CD4-positive, alpha-beta T cell (primary cell): ENCODE measurements around the gene SLC9A2. TPM values are rescaled to one million over a fixed set of nuclear protein-coding genes. Genes with fewer than 3 reads are reported as not detected.

Experiments
- ATAC-seq: fragments of 200-7000 bp; cut with Tn5 transposase; one replicate; pipeline ENCODE4 v1.10.0; 2022; ENCODE audit warnings: mild to moderate bottlenecking; ENCODE audit not compliant: poor library complexity
- CTCF ChIA-PET: fragments of 350-600 bp; sonication (Branson Sonifier 250); formaldehyde crosslinking; loops from one replicate; lab custom pipeline; 2021; ENCODE audit warnings: antibody characterized with exemption, inconsistent platforms; lab: Charles Lee
- POLR2A ChIA-PET: fragments of 350-600 bp; sonication (Branson Sonifier 250); formaldehyde crosslinking; loops from one replicate; lab custom pipeline; 2021; ENCODE audit warnings: antibody characterized with exemption, inconsistent platforms; lab: Charles Lee
- DNase-seq, 14 experiments: peaks; one replicate each; pipeline ENCODE4 v3.0.0-alpha.2; 2013 to 2020; ENCODE audit warnings: mixed read lengths in 2 of 14
- H3K27ac ChIP-seq, 2 donors: one replicate each; pipeline versions ENCODE4 v1.5.1 to v1.7.0; 2013; ENCODE audit warnings: low read length in 2 of 2, low read depth in 1 of 2, mild to moderate bottlenecking in 1 of 2
- H3K27me3 ChIP-seq, 2 experiments: 1 replicate in 1 of 2; 2 replicates in 1 of 2; pipeline versions ENCODE4 v1.6.1 to v1.7.0; 2013; ENCODE audit warnings: low read length in 2 of 2, control low read depth in 1 of 2, mild to moderate bottlenecking in 1 of 2, moderate library complexity in 1 of 2; ENCODE audit not compliant: insufficient read depth in 2 of 2, control insufficient read depth in 1 of 2
- H3K36me3 ChIP-seq: one replicate; pipeline ENCODE4 v1.6.1; 2013; ENCODE audit warnings: low read length, control low read depth; ENCODE audit not compliant: insufficient read depth
- H3K4me1 ChIP-seq: one replicate; pipeline ENCODE4 v1.6.1; 2013; ENCODE audit warnings: low read length, control low read depth; ENCODE audit not compliant: insufficient read depth
- H3K4me3 ChIP-seq: one replicate; pipeline ENCODE4 v1.5.1; 2013; ENCODE audit warnings: mild to moderate bottlenecking, low read length, moderate library complexity
- H3K9me3 ChIP-seq, 2 experiments: 1 replicate in 1 of 2; 2 replicates in 1 of 2; pipeline versions ENCODE4 v1.6.1 to v1.7.0; 2013; ENCODE audit warnings: low read length in 2 of 2, mild to moderate bottlenecking in 2 of 2, control low read depth in 1 of 2, moderate library complexity in 1 of 2; ENCODE audit not compliant: control insufficient read depth in 1 of 2, insufficient read depth in 1 of 2
- H3K27ac Mint-ChIP-seq: one replicate; pipeline ENCODE4 v1.8.0; 2020; ENCODE audit warnings: mixed read lengths
- H3K27me3 Mint-ChIP-seq: one replicate; pipeline ENCODE4 v1.8.0; 2021; ENCODE audit warnings: mixed read lengths
- H3K36me3 Mint-ChIP-seq: one replicate; pipeline ENCODE4 v1.8.0; 2021; ENCODE audit warnings: low read depth, mixed read lengths
- H3K4me1 Mint-ChIP-seq: one replicate; pipeline ENCODE4 v1.8.0; 2021; ENCODE audit warnings: low read depth, mixed read lengths
- H3K4me3 Mint-ChIP-seq: one replicate; pipeline ENCODE4 v1.8.0; 2020; ENCODE audit warnings: mild to moderate bottlenecking, mixed read lengths
- H3K9me3 Mint-ChIP-seq: one replicate; pipeline ENCODE4 v1.8.0; 2020; ENCODE audit warnings: mixed read lengths
- intact Hi-C, 2 experiments: fragments of 100-400 bp; cut with DNase I in 1 of 2; cut with micrococcal nuclease in 1 of 2; formaldehyde crosslinking; loops; one replicate each; pipeline versions ENCODE4 v1.15.1 to v1.9.0; 2023 to 2025; cut with DNase I, micrococcal nuclease
- total RNA-seq, 174 experiments: library from RNA in 2 of 174; stranded (reverse) in 2 of 174; gene quantifications; one replicate each; pipeline ENCODE4 v1.2.3 and lab custom pipeline; 2021 to 2026
- TF ChIP-seq, protein P1 (sequence below): fragments of 200-600 bp; IDR thresholded peaks from one replicate; pipeline ENCODE4 v1.8.0; 2022; ENCODE audit warnings: antibody characterized with exemption, mild to moderate bottlenecking

SLC9A2 gene
- total RNA-seq, 2 experiments from 2014 or later: not detected

DNA sequence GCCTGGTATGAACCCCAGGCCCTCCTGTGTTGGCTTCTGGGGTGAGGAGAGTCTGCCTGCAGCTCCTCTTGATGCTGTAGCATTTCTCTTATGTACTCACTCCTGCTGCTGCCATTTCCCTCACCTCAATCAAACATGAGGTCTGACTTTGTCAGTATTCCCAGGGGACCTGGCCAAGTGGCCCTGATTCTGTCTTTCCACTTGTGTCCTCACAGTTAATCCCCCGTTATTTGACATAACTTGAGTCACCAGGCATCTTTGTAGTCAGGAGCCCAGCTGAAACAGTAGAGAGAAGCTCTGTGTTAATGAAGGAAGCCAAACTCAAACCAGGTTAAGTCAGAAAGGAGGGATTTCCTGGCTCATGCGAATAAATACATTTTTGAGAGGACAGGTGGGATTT, 55.0 kb downstream of the SLC9A2 start:
- POLR2A ChIA-PET: no interaction called here
- H3K9me3 ChIP-seq: no peaks in the 10 kb centered on the region
- H3K27ac ChIP-seq: no peak overlapping the region
- no peaks in the 10 kb centered on the region for H3K4me1 Mint-ChIP-seq
- no peaks in the 10 kb centered on the region for H3K27me3 Mint-ChIP-seq
- H3K4me3 ChIP-seq: no peak overlapping the region
- no peak overlapping the region for H3K27ac Mint-ChIP-seq
- H3K27me3 ChIP-seq: no peaks in the 10 kb centered on the region
- CTCF ChIA-PET: no interaction called here
- no peaks in the 10 kb centered on the region for H3K36me3 ChIP-seq
- DNase-seq: no peak
- no peak overlapping the region for H3K4me3 Mint-ChIP-seq
- H3K36me3 Mint-ChIP-seq: no peaks in the 10 kb centered on the region
- H3K4me1 ChIP-seq: no peaks in the 10 kb centered on the region
- H3K9me3 Mint-ChIP-seq: no peaks in the 10 kb centered on the region
- intact Hi-C loops: no loop called here
- TF ChIP-seq, protein P1, sequence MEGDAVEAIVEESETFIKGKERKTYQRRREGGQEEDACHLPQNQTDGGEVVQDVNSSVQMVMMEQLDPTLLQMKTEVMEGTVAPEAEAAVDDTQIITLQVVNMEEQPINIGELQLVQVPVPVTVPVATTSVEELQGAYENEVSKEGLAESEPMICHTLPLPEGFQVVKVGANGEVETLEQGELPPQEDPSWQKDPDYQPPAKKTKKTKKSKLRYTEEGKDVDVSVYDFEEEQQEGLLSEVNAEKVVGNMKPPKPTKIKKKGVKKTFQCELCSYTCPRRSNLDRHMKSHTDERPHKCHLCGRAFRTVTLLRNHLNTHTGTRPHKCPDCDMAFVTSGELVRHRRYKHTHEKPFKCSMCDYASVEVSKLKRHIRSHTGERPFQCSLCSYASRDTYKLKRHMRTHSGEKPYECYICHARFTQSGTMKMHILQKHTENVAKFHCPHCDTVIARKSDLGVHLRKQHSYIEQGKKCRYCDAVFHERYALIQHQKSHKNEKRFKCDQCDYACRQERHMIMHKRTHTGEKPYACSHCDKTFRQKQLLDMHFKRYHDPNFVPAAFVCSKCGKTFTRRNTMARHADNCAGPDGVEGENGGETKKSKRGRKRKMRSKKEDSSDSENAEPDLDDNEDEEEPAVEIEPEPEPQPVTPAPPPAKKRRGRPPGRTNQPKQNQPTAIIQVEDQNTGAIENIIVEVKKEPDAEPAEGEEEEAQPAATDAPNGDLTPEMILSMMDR: no peak
- no peak for ATAC-seq

DNA sequence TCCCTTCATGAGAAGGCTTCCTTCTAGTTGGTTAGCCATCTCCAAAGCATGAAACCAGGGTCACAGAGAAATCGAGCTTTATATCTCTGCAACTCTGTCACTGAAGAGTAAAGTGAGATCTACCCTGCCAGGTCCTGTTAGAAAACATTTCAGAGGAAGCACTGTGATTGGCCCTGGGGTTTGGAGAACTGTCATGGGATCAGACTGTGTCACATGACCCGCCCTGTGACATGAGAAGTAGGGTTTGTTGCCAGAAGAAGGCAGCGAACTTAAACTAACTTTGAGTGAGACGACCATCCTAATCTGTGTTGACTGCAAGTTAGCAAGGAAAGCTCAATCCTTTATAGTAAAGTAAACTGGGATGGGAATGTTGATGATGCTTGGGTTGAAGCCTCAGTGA, 55.5 kb downstream of the SLC9A2 start:
- H3K4me1 Mint-ChIP-seq: no peaks in the 10 kb centered on the region
- intact Hi-C loops: no loop called here
- no peaks in the 10 kb centered on the region for H3K4me1 ChIP-seq
- H3K4me3 Mint-ChIP-seq: no peak overlapping the region
- TF ChIP-seq, protein P1: no peak
- no peaks in the 10 kb centered on the region for H3K27me3 ChIP-seq
- no peaks in the 10 kb centered on the region for H3K9me3 Mint-ChIP-seq
- POLR2A ChIA-PET: no interaction called here
- no peaks in the 10 kb centered on the region for H3K36me3 ChIP-seq
- no peaks in the 10 kb centered on the region for H3K27me3 Mint-ChIP-seq
- H3K4me3 ChIP-seq: no peak overlapping the region
- no peaks in the 10 kb centered on the region for H3K36me3 Mint-ChIP-seq
- no peak overlapping the region for H3K27ac Mint-ChIP-seq
- ATAC-seq: no peak
- DNase-seq: no peak
- CTCF ChIA-PET: no interaction called here
- H3K9me3 ChIP-seq: no peaks in the 10 kb centered on the region
- no peak overlapping the region for H3K27ac ChIP-seq

GRCh38 chr2:102677244-102678215, 58.2 kb downstream of the SLC9A2 start:
- Histone ChIP-seq H3K27me3 (no peaks in the 10 kb centered on the region), H3K4me1 (no peaks in the 10 kb centered on the region), H3K27ac (no peak overlapping the region), H3K36me3 (no peaks in the 10 kb centered on the region), H3K4me3 (no peak overlapping the region), H3K9me3 (no peaks in the 10 kb centered on the region)
- no peaks in the 10 kb centered on the region for H3K36me3 Mint-ChIP-seq
- TF ChIP-seq, protein P1: no peak
- intact Hi-C loops: no loop called here
- H3K27ac Mint-ChIP-seq: no peak overlapping the region
- ChIA-PET CTCF (no interaction called here), POLR2A (no interaction called here)
- no peak overlapping the region for H3K4me3 Mint-ChIP-seq
- no peak for ATAC-seq
- H3K4me1 Mint-ChIP-seq: no peaks in the 10 kb centered on the region
- H3K27me3 Mint-ChIP-seq: no peaks in the 10 kb centered on the region
- no peak for DNase-seq
- H3K9me3 Mint-ChIP-seq: no peaks in the 10 kb centered on the region
